ENCODE results near the gene SRRM3.

The SRRM3 gene

DNA sequence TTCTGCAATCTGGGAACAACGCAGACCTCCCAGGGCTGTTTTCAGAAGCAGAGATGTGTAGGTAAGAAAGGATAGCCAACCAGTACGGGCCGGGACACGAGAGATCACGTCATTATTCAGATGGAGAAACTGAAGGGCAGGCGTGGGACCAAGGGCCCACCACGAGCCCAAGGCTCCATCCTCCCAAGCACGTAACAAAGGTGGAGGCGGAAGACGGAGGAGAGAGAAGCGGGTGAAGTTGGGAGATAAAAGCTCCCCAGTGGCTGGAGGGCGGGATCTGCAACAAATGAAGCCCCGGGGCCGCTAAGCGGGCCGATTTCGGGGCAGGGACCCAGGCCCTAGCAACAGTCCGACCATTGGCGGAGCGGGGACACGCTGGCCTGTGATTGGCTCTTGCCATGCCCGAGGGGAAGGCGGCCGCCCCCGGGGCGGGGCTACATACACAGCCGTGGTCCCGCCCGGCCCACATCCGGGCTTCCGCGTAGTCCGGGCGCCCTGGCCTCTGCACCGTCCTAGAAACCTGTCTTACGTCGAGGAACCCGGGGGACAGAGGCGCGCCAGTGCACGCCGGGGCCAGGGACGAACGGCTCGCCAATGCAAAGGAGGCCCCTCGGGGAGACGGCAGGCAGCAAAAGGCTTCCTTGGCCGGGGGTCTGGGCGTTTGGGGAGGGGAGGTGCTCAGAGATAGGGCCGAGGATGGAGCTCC lies 116.2 kb downstream of the SRRM3 start:
- Histone ChIP-seq H2AFZ (ENCODE audit: low read length) (peak overlapping the region; percentile 91), H3K4ac (ENCODE audit: low read length) (peak overlapping the region; percentile 91), H2BK15ac (ENCODE audit: low read length) (peak overlapping the region; percentile 32), H3K18ac (ENCODE audit: low read length) (peak overlapping the region; percentile 93), H3K4me1 (ENCODE audit: control insufficient read depth in 2 of 2, insufficient read depth in 1 of 2, low read depth in 1 of 2, low read length in 2 of 2) (peaks cover 8 to 14% of the 10 kb centered on the region in 2 donors), H3K9me3 (replicated peaks in 1 of 2; ENCODE audit: control insufficient read depth in 2 of 2, insufficient read depth in 1 of 2, low read depth in 1 of 2, low read length in 2 of 2) (no peaks in the 10 kb centered on the region), H3K9ac (ENCODE audit: low read depth, low read length, poor library complexity) (peak overlapping the region; percentile 75), H2AK5ac (ENCODE audit: low read depth, low read length) (peak overlapping the region; percentile 92), H4K91ac (ENCODE audit: low read depth, low read length, poor library complexity) (peak overlapping the region; percentile 86), H3K4me2 (ENCODE audit: insufficient read depth, low read length, poor library complexity, severe bottlenecking) (peak overlapping the region; percentile 84), H3K79me1 (ENCODE audit: low read depth, low read length) (no peaks in the 10 kb centered on the region), H2BK12ac (ENCODE audit: low read length) (peak overlapping the region; percentile 48), H3K27me3 (ENCODE audit: control insufficient read depth in 3 of 3, insufficient read depth in 3 of 3, low read depth in 1 of 3, low read length in 3 of 3) (no peaks in the 10 kb centered on the region), H4K8ac (ENCODE audit: low read depth, low read length) (no peak overlapping the region), H3K36me3 (replicated peaks in 1 of 2; ENCODE audit: control insufficient read depth in 2 of 2, insufficient read depth in 2 of 2, low read length in 2 of 2) (peaks cover 0 to 18% of the 10 kb centered on the region in 2 donors), H3K27ac (replicated peaks; ENCODE audit: low read length) (peak overlapping the region; percentile 93), H3K4me3 (ENCODE audit: low read length in 2 of 2) (peak overlapping the region; percentile 76 to 93), H2BK120ac (ENCODE audit: low read depth, low read length) (no peak overlapping the region), H3K14ac (ENCODE audit: low read length) (peak overlapping the region; percentile 49), H2BK5ac (ENCODE audit: low read length) (peak overlapping the region; percentile 62), H3K23ac (ENCODE audit: low read depth, low read length, poor library complexity) (peak overlapping the region; percentile 96)
- no CpG with 5 or more reads among the region's 50 CpGs for WGBS, 2 donors (ENCODE audit: extremely low coverage in 2 of 2, insufficient read length in 2 of 2, insufficient replicate concordance in 1 of 2)
- DNase-seq (ENCODE audit: low spot score): peak; percentile 96

GRCh38 chr7:76318488-76319353 lies 117.0 kb downstream of the SRRM3 start:
- Histone ChIP-seq H2BK12ac (ENCODE audit: low read length) (no peak overlapping the region), H3K18ac (ENCODE audit: low read length) (peak overlapping the region; percentile 91), H3K14ac (ENCODE audit: low read length) (peak overlapping the region; percentile 12), H3K4me1 (ENCODE audit: control insufficient read depth in 2 of 2, insufficient read depth in 1 of 2, low read depth in 1 of 2, low read length in 2 of 2) (peaks cover 8 to 14% of the 10 kb centered on the region in 2 donors), H4K8ac (ENCODE audit: low read depth, low read length) (no peak overlapping the region), H3K9ac (ENCODE audit: low read depth, low read length, poor library complexity) (peak overlapping the region; percentile 75), H3K4ac (ENCODE audit: low read length) (no peak overlapping the region), H2BK120ac (ENCODE audit: low read depth, low read length) (no peak overlapping the region), H3K79me1 (ENCODE audit: low read depth, low read length) (no peaks in the 10 kb centered on the region), H4K91ac (ENCODE audit: low read depth, low read length, poor library complexity) (no peak overlapping the region), H3K23ac (ENCODE audit: low read depth, low read length, poor library complexity) (peak overlapping the region; percentile 96), H3K4me3 (ENCODE audit: low read length in 2 of 2) (peak overlapping the region; percentile 76 to 93), H3K27ac (replicated peaks; ENCODE audit: low read length) (peak overlapping the region; percentile 92), H3K36me3 (replicated peaks in 1 of 2; ENCODE audit: control insufficient read depth in 2 of 2, insufficient read depth in 2 of 2, low read length in 2 of 2) (peaks cover 0 to 26% of the 10 kb centered on the region in 2 donors), H3K4me2 (ENCODE audit: insufficient read depth, low read length, poor library complexity, severe bottlenecking) (peak overlapping the region; percentile 84), H2BK5ac (ENCODE audit: low read length) (no peak overlapping the region), H3K27me3 (ENCODE audit: control insufficient read depth in 3 of 3, insufficient read depth in 3 of 3, low read depth in 1 of 3, low read length in 3 of 3) (no peaks in the 10 kb centered on the region), H2AK5ac (ENCODE audit: low read depth, low read length) (peak overlapping the region; percentile 23), H3K9me3 (replicated peaks in 1 of 2; ENCODE audit: control insufficient read depth in 2 of 2, insufficient read depth in 1 of 2, low read depth in 1 of 2, low read length in 2 of 2) (no peaks in the 10 kb centered on the region), H2AFZ (ENCODE audit: low read length) (peak overlapping the region; percentile 91), H2BK15ac (ENCODE audit: low read length) (peak overlapping the region; percentile 3)
- WGBS, 2 donors (ENCODE audit: extremely low coverage in 2 of 2, insufficient read length in 2 of 2, insufficient replicate concordance in 1 of 2): no CpG with 5 or more reads among the region's 25 CpGs
- peak; percentile 56 for DNase-seq (ENCODE audit: low spot score)

GRCh38 chr7:76325092-76325491 lies 123.4 kb downstream of the SRRM3 start:
- Histone ChIP-seq H3K14ac (ENCODE audit: low read length) (no peak overlapping the region), H3K79me1 (ENCODE audit: low read depth, low read length) (peaks cover 9% of the 10 kb centered on the region), H2AFZ (ENCODE audit: low read length) (no peak overlapping the region), H4K91ac (ENCODE audit: low read depth, low read length, poor library complexity) (no peak overlapping the region), H3K18ac (ENCODE audit: low read length) (no peak overlapping the region), H2BK120ac (ENCODE audit: low read depth, low read length) (no peak overlapping the region), H3K27me3 (ENCODE audit: control insufficient read depth in 3 of 3, insufficient read depth in 3 of 3, low read depth in 1 of 3, low read length in 3 of 3) (no peaks in the 10 kb centered on the region), H3K27ac (replicated peaks; ENCODE audit: low read length) (no peak overlapping the region), H3K4me2 (ENCODE audit: insufficient read depth, low read length, poor library complexity, severe bottlenecking) (no peak overlapping the region), H3K9ac (ENCODE audit: low read depth, low read length, poor library complexity) (no peak overlapping the region), H4K8ac (ENCODE audit: low read depth, low read length) (no peak overlapping the region), H3K4me1 (ENCODE audit: control insufficient read depth in 2 of 2, insufficient read depth in 1 of 2, low read depth in 1 of 2, low read length in 2 of 2) (no peaks in the 10 kb centered on the region), H3K9me3 (replicated peaks in 1 of 2; ENCODE audit: control insufficient read depth in 2 of 2, insufficient read depth in 1 of 2, low read depth in 1 of 2, low read length in 2 of 2) (no peaks in the 10 kb centered on the region), H3K36me3 (replicated peaks in 1 of 2; ENCODE audit: control insufficient read depth in 2 of 2, insufficient read depth in 2 of 2, low read length in 2 of 2) (peaks cover 32 to 88% of the 10 kb centered on the region in 2 donors), H3K4ac (ENCODE audit: low read length) (no peak overlapping the region), H2BK12ac (ENCODE audit: low read length) (no peak overlapping the region), H2BK5ac (ENCODE audit: low read length) (no peak overlapping the region), H3K4me3 (ENCODE audit: low read length in 2 of 2) (no peak overlapping the region), H2AK5ac (ENCODE audit: low read depth, low read length) (no peak overlapping the region), H2BK15ac (ENCODE audit: low read length) (no peak overlapping the region), H3K23ac (ENCODE audit: low read depth, low read length, poor library complexity) (no peak overlapping the region)
- DNase-seq (ENCODE audit: low spot score): no peak
- no CpG with 5 or more reads among the region's 11 CpGs for WGBS, 2 donors (ENCODE audit: extremely low coverage in 2 of 2, insufficient read length in 2 of 2, insufficient replicate concordance in 1 of 2)

GRCh38 chr7:76325811-76326210 lies 124.1 kb downstream of the SRRM3 start:
- Histone ChIP-seq H3K4me3 (ENCODE audit: low read length in 2 of 2) (no peak overlapping the region), H3K4ac (ENCODE audit: low read length) (no peak overlapping the region), H3K9ac (ENCODE audit: low read depth, low read length, poor library complexity) (no peak overlapping the region), H3K27ac (replicated peaks; ENCODE audit: low read length) (peak overlapping the region; percentile 21), H2AFZ (ENCODE audit: low read length) (no peak overlapping the region), H2BK5ac (ENCODE audit: low read length) (no peak overlapping the region), H4K91ac (ENCODE audit: low read depth, low read length, poor library complexity) (no peak overlapping the region), H3K27me3 (ENCODE audit: control insufficient read depth in 3 of 3, insufficient read depth in 3 of 3, low read depth in 1 of 3, low read length in 3 of 3) (no peaks in the 10 kb centered on the region), H4K8ac (ENCODE audit: low read depth, low read length) (no peak overlapping the region), H3K4me2 (ENCODE audit: insufficient read depth, low read length, poor library complexity, severe bottlenecking) (no peak overlapping the region), H2BK15ac (ENCODE audit: low read length) (no peak overlapping the region), H2BK120ac (ENCODE audit: low read depth, low read length) (no peak overlapping the region), H3K18ac (ENCODE audit: low read length) (no peak overlapping the region), H3K14ac (ENCODE audit: low read length) (no peak overlapping the region), H3K4me1 (ENCODE audit: control insufficient read depth in 2 of 2, insufficient read depth in 1 of 2, low read depth in 1 of 2, low read length in 2 of 2) (no peaks in the 10 kb centered on the region), H3K23ac (ENCODE audit: low read depth, low read length, poor library complexity) (no peak overlapping the region), H3K36me3 (replicated peaks in 1 of 2; ENCODE audit: control insufficient read depth in 2 of 2, insufficient read depth in 2 of 2, low read length in 2 of 2) (peaks cover 36 to 92% of the 10 kb centered on the region in 2 donors), H3K9me3 (replicated peaks in 1 of 2; ENCODE audit: control insufficient read depth in 2 of 2, insufficient read depth in 1 of 2, low read depth in 1 of 2, low read length in 2 of 2) (no peaks in the 10 kb centered on the region), H2AK5ac (ENCODE audit: low read depth, low read length) (no peak overlapping the region), H2BK12ac (ENCODE audit: low read length) (no peak overlapping the region), H3K79me1 (ENCODE audit: low read depth, low read length) (peaks cover 10% of the 10 kb centered on the region)
- WGBS, 2 donors (ENCODE audit: extremely low coverage in 2 of 2, insufficient read length in 2 of 2, insufficient replicate concordance in 1 of 2): no CpG with 5 or more reads among the region's 5 CpGs
- DNase-seq (ENCODE audit: low spot score): no peak
